Bronchial epithelial cell (primary cell): ENCODE results near the gene TMEM143. TPM values are rescaled to one million over a fixed set of nuclear protein-coding genes. Genes with fewer than 3 reads are reported as not detected.
A peak's percentile ranks its signal among the peaks of the same experiment; 100 is the strongest.
"Not testable (repeated sequence)": the region's sequence is repeated elsewhere in the genome, so short reads cannot be mapped to it uniquely, and the experiment has no call there.

Experiments
- DNase-seq: peaks from one replicate; pipeline ENCODE4 v3.0.0-alpha.2; 2010; ENCODE audit warnings: low read depth
- FAIRE-seq: peaks from 2 replicates; lab custom pipeline; 2011; peaks lifted over from hg19 to GRCh38; lab: Jason Lieb, UNC
- H3K27me3 ChIP-seq: 2 replicates; pipeline ENCODE4 v1.5.1; 2011; ENCODE audit warnings: low read length; ENCODE audit not compliant: control insufficient read depth, insufficient read depth
- H3K36me3 ChIP-seq: 2 replicates; pipeline ENCODE4 v1.5.1; 2011; ENCODE audit warnings: low read length; ENCODE audit not compliant: control insufficient read depth, insufficient read depth
- H3K4me3 ChIP-seq: 2 replicates; pipeline ENCODE4 v1.5.1; 2011; ENCODE audit warnings: mild to moderate bottlenecking, low read depth, low read length, control low read depth
- CTCF ChIP-seq: IDR thresholded peaks from 2 replicates; pipeline ENCODE4 v1.5.1; 2011; ENCODE audit warnings: mild to moderate bottlenecking, moderate library complexity, low read length, control low read depth, inconsistent platforms; ENCODE audit not compliant: insufficient read depth, severe bottlenecking
- total RNA-seq: library from RNA; depleted of rRNA; stranded (reverse); fragments of >200 nt; gene quantifications from 2 replicates; pipeline ENCODE4 v1.2.1, GENCODE V29; 2014

Gene TMEM143
- total RNA-seq, 1 donor from 2014 or later = 0.79 TPM

GRCh38 chr19:48319647-48320541 lies 43.8 kb downstream of the TMEM143 start:
- Histone ChIP-seq H3K27me3 (no peaks in the 10 kb centered on the region), H3K4me3 (no peak overlapping the region), H3K36me3 (no peaks in the 10 kb centered on the region)
- DNase-seq (peak; percentile 58), FAIRE-seq (no peak)
- peak; percentile 82 for TF ChIP-seq CTCF

GRCh38 chr19:48318286-48318987 lies 45.3 kb downstream of the TMEM143 start:
- no peak overlapping the region for H3K4me3 ChIP-seq
- TF ChIP-seq CTCF = no peak
- H3K27me3 ChIP-seq = no peaks in the 10 kb centered on the region
- H3K36me3 ChIP-seq = no peaks in the 10 kb centered on the region
- FAIRE-seq (no peak), DNase-seq (no peak)

DNA sequence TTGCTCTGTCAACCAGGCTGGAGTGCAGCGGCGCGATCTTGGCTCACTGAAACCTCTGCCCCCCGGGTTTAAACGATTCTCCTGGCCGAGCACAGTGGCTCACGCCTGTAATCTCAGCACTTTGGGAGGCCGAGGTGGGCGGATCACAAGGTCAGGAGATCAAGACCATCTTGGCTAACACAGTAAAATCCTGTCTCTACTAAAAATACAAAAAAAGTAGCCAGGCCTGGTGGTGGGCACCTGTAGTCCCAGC lies 46.1 kb downstream of the TMEM143 start:
- DNase-seq, H3K27me3 ChIP-seq, H3K4me3 ChIP-seq, FAIRE-seq, H3K36me3 ChIP-seq: not testable (repeated sequence)

- Histone ChIP-seq H3K27me3 (no peaks in the 10 kb centered on the region), H3K36me3 (no peaks in the 10 kb centered on the region), H3K4me3 (no peak overlapping the region)
- FAIRE-seq (no peak), DNase-seq (no peak)
- no peak for TF ChIP-seq CTCF
Measured at GRCh38 chr19:48315712-48316111, 48.0 kb downstream of the TMEM143 start.

- no peak for TF ChIP-seq CTCF
- DNase-seq (no peak), FAIRE-seq (no peak)
- Histone ChIP-seq H3K4me3 (no peak overlapping the region), H3K36me3 (no peaks in the 10 kb centered on the region), H3K27me3 (no peaks in the 10 kb centered on the region)
Measured at GRCh38 chr19:48311384-48311783, 52.4 kb downstream of the TMEM143 start.

- Histone ChIP-seq H3K27me3 (no peaks in the 10 kb centered on the region), H3K36me3 (no peaks in the 10 kb centered on the region), H3K4me3 (no peak overlapping the region)
- DNase-seq (no peak), FAIRE-seq (no peak)
- no peak for TF ChIP-seq CTCF
Measured at GRCh38 chr19:48310227-48310626, 53.5 kb downstream of the TMEM143 start.

DNA sequence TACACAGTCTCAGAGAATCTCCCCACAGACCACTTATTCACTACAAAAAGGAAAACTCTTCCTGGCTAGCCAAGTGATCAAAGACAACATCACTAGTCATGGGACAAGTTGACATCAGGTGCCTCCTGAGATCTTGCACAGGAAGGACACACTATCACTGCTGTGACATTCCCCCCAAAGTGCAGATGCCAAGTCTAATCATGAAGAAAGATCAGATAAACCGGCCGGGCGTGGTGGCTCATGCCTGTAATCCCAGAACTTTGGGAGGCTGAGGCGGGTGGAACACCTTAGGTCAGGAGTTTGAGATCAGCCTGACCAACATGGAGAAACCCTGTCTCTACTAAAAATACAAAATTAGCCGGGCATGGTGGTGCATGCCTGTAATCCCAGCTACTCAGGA lies 54.0 kb downstream of the TMEM143 start:
- not testable (repeated sequence) for DNase-seq, H3K4me3 ChIP-seq, H3K27me3 ChIP-seq, FAIRE-seq, H3K36me3 ChIP-seq
